ENCODE results near the gene FOXRED1. TPM values are rescaled to one million over a fixed set of nuclear protein-coding genes. Genes with fewer than 3 reads are reported as not detected.

FOXRED1 gene
- total RNA-seq, 4 donors from 2014 or later: 9.9 to 17.4 (median 14.5) TPM

DNA sequence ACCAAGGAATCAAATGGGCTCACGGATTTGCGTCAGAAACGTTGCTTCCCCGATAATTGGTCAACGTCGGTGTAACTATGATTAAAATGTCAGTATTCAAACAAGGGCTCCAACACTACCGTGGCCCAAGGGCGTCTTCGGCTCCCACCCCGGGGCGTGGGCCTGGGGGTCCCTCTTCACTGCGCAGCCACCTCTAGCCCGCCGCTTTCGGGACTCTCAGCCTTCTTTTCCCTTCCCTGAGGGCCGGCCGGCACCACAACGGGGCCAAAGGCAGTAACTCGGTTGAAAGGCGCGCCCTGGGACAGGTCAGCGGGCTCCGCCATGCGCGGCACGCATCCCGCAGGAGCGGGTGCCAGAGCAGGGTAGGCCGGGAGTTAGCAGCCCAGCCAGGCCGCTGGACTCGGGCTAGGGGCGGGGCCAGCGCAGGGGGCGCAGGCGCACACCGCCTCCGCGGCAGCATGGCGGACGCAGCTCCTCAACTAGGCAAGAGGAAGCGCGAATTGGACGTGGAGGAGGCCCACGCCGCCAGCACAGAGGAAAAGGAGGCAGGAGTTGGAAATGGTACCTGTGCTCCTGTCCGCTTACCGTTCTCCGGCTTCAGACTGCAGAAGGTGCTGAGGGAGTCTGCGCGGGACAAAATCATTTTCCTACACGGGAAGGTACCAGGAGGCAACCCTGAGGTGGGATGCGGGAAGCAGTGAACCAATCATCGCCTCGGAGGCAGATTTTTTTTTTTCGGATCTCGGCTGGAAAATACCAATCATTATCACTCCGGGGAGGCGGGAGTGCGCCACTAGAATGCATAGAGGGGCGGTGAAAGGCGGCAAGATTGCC lies 34.9 kb downstream of the FOXRED1 start, which contains the start of gene DCPS:
TSS of gene DCPS (plus strand) at position 438 of the 834 bp plus-strand sequence. CDS start at position 459, 21 bp downstream.
- WGBS, 2 donors (ENCODE audit: low coverage in 1 of 2): 1 to 3% methylated on average over 21 to 28 of the region's 61 CpGs
- H3K4me3 ChIP-seq: peak within 1 kb of the TSS; percentile 59 to 64
- peaks cover 0 to 36% (median 6%) of the 10 kb centered on the region in 3 donors for H3K4me1 ChIP-seq
- ATAC-seq: peak; percentile 99
- no peaks in the 10 kb centered on the region for H3K27me3 ChIP-seq
- no peaks in the 10 kb centered on the region for H3K9me3 ChIP-seq
- H3K36me3 ChIP-seq: peaks cover 0 to 30% of the 10 kb centered on the region in 2 donors
- peak; percentile 62 to 63 for TF ChIP-seq POLR2A (IDR thresholded peaks at IDR 0.05)
- TF ChIP-seq, protein P1, sequence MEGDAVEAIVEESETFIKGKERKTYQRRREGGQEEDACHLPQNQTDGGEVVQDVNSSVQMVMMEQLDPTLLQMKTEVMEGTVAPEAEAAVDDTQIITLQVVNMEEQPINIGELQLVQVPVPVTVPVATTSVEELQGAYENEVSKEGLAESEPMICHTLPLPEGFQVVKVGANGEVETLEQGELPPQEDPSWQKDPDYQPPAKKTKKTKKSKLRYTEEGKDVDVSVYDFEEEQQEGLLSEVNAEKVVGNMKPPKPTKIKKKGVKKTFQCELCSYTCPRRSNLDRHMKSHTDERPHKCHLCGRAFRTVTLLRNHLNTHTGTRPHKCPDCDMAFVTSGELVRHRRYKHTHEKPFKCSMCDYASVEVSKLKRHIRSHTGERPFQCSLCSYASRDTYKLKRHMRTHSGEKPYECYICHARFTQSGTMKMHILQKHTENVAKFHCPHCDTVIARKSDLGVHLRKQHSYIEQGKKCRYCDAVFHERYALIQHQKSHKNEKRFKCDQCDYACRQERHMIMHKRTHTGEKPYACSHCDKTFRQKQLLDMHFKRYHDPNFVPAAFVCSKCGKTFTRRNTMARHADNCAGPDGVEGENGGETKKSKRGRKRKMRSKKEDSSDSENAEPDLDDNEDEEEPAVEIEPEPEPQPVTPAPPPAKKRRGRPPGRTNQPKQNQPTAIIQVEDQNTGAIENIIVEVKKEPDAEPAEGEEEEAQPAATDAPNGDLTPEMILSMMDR (IDR thresholded peaks at IDR 0.05): no peak
- TF ChIP-seq EP300 (IDR thresholded peaks at IDR 0.05): no peak
- TF ChIP-seq POLR2AphosphoS5 (IDR thresholded peaks at IDR 0.05): peak; percentile 71
- peak within 1 kb of the TSS; percentile 85 to 92 (median 88) for H3K27ac ChIP-seq

DNA sequence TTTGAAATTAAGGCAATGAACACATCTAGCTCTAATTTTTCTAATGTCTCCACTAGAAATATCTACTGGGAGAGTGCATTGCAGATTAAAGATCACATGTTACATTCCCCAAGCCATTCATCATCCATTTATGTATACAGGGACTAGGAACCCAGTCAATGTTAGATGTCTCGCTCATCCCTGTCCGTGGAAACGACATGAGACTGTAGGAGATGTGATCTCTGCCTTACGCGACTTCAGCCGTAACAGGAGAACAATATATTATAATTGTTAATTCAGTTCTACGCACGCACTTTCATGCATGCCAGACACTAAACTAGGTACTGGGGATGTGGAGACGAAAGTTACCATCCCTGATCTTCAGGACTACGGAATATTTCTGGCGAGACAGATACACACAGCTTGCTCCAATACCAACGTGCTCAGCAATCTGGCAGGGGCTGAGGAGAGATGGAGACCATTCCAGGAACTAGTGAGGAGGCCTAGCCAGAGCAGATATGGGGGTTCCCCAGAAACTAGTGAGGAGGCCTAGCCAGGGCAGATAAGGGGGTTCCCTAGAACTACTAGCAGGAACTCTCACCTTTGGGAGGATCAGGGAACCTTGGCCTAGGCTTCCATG lies 35.6 kb downstream of the FOXRED1 start:
- peak overlapping the region; percentile 59 to 64 for H3K4me3 ChIP-seq
- TF ChIP-seq EP300 (IDR thresholded peaks at IDR 0.05): no peak
- no peak for TF ChIP-seq POLR2A (IDR thresholded peaks at IDR 0.05)
- TF ChIP-seq, protein P1 (IDR thresholded peaks at IDR 0.05): no peak
- no peak for TF ChIP-seq POLR2AphosphoS5 (IDR thresholded peaks at IDR 0.05)
- ATAC-seq: peak; percentile 6
- H3K36me3 ChIP-seq: peaks cover 0 to 27% of the 10 kb centered on the region in 2 donors
- no peaks in the 10 kb centered on the region for H3K9me3 ChIP-seq
- H3K27ac ChIP-seq: peak overlapping the region; percentile 85 to 92 (median 88)
- WGBS, 2 donors (ENCODE audit: low coverage in 1 of 2): 20 to 31% methylated on average over 9 of the region's 12 CpGs
- peaks cover 0 to 36% (median 6%) of the 10 kb centered on the region in 3 donors for H3K4me1 ChIP-seq
- no peaks in the 10 kb centered on the region for H3K27me3 ChIP-seq

DNA sequence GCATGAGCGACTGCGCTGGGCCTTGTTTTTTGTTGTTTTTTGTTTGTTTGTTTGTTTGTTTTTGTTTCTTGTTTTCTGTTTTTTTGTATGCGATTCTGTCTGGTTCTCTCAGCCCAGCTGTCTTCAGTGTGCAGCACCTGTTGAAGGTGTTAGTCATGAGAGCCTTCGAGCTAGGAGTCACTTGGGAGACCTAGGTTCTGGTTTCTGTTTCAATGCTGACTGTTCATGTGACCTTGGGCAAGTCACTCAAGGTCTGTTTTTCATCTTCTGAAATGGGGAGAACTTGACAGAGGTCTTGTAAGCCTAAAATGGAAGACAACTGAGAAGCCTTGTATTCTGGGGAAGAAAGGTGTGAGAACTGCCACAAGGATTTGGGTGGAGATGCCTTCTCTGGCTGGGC lies 36.7 kb downstream of the FOXRED1 start:
- peaks cover 0 to 25% of the 10 kb centered on the region in 2 donors for H3K36me3 ChIP-seq
- no peak overlapping the region for H3K4me3 ChIP-seq
- H3K27ac ChIP-seq: no peak overlapping the region
- WGBS, 2 donors (ENCODE audit: low coverage in 1 of 2): 84% methylated on average over 4 of the region's 4 CpGs; no CpG with 5 or more reads in 1 of the 2 donors
- TF ChIP-seq EP300 (IDR thresholded peaks at IDR 0.05): no peak
- no peak for TF ChIP-seq POLR2AphosphoS5 (IDR thresholded peaks at IDR 0.05)
- TF ChIP-seq POLR2A (IDR thresholded peaks at IDR 0.05): no peak
- TF ChIP-seq, protein P1 (IDR thresholded peaks at IDR 0.05): no peak
- ATAC-seq: no peak
- H3K4me1 ChIP-seq: peaks cover 0 to 44% (median 8%) of the 10 kb centered on the region in 3 donors
- no peaks in the 10 kb centered on the region for H3K27me3 ChIP-seq
- H3K9me3 ChIP-seq: no peaks in the 10 kb centered on the region

DNA sequence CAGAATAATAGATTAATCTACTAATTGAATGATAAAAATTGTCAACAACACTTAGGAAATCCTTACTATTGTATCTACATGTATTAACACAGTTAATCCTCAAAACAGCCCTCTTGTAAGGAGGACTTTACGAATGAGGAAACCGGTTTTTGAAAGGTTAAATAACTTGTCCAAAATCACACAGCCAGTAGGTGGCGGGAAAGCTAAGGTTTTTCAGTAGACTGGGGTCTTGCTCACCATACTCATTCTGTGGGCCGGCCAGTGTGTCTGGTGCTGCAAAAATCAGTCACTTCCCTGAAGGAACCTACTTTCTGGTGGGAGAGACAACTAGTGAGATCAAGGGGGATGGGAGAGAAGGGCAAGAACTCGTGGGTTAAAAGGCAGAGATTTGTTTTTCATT lies 38.8 kb downstream of the FOXRED1 start:
- 17 to 23% methylated on average over 5 of the region's 5 CpGs for WGBS, 2 donors (ENCODE audit: low coverage in 1 of 2)
- Histone ChIP-seq H3K36me3 (peaks cover 0 to 25% of the 10 kb centered on the region in 2 donors), H3K4me1 (peaks cover 0 to 51% (median 13%) of the 10 kb centered on the region in 3 donors), H3K27ac (no peak overlapping the region), H3K4me3 (no peak overlapping the region), H3K9me3 (no peaks in the 10 kb centered on the region), H3K27me3 (no peaks in the 10 kb centered on the region)
- no peak for TF ChIP-seq EP300 (IDR thresholded peaks at IDR 0.05)
- TF ChIP-seq, protein P1 (IDR thresholded peaks at IDR 0.05): peak in 3 of 4 experiments; percentile 28 to 35 (median 33)
- ATAC-seq: no peak

Measured in gastroesophageal sphincter (tissue), 4 donors.